HG02840 (cell line): ENCODE data around the gene SUPT5H.

Experiments
- ATAC-seq: cut with Tn5 transposase; IDR thresholded peaks from one replicate; pipeline ENCODE4 v1.9.1; 2021; ENCODE audit warnings: mild to moderate bottlenecking, moderate library complexity, moderate number of reproducible peaks; ENCODE audit not compliant: unreplicated experiment, low FRiP score

Gene SUPT5H

DNA sequence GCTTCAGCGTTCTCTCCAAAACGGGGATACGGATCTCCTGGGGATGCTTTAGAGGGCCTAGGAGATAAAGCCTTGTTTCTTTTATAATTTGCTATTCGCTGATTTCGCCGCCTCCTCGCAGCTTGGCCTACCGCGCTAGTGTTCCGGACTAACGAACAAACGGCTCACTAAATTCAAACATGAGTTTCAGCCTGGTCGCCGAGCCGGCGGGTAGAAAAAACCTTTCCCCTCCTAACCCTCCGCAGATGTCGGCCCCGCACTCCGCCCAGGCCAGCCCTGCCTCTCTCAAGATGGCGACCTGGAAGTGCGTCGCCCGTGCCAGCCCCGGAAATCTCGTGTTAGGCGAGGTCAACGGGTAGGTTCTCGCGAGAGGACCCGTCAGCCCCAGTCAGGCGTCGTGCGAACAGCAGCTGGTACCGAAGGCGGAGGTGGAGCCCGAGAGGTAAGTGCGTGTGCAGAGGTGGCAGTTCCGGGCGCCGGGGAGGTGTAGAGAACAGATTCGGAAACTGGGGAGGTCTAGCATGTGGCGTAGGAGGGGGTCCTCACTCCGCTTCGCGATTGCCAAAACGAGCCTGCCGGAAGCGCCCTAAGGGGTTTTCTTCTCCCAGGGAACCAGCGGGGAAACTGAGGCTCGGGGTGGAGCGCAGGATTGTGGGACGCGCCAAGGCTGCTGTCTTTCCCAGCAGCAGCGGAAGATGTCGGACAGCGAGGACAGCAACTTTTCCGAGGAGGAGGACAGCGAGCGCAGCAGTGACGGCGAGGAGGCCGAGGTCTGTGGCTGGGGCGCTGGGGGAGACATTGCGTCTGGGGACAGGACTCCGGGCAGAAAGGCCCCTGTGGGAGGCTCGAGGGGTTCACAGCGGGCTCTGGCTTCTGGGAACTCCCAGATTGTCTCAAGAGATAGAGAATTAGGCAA is at the start of gene SUPT5H:
SUPT5H (plus strand) TSS at position 387 of the 916 bp plus-strand sequence; CDS start at position 696, 309 bp downstream.
- peak; percentile 84 for ATAC-seq

DNA sequence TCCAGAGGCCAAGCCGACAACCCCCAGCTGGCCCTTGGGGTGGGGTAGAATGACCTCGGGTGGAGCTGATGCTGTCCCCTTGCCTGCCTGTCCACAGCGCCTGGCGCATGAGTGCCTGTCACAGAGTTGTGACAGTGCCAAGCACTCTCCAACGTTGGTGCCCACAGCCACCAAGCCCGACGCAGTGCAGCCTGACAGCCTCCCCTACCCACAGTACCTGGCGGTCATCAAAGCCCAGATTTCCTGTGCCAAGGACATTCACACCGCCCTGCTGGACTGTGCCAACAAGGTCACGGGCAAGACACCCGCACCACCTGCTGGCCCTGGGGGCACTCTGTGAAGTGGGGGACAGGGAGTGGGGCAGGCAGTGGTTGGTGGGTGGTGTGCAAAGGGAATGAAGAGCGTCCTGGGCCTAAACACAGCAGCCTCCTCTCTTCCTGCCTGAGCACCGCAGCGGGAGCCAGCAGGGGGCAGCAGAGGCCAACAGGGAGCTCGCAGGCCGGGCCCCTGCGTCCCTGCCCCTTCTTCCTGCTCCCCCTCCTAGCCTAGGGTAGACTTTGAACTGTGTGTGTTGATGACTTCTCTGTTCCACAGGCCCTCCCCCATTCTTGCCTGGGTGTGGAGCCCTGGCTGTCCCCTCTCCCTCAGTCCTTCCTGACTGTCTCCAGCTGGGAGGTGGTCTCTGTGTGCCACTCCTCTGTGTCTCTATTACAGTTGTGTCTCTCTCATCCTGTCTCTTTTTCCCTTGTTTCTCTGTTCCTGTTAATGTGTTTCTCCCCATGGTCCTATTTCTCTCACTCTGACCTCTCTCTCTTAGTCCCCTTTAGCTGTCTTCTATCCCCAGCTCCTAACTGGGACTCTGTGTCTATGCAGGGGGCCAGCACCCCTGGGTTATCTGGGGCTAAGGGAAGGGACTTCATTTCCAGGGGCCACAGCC is 47.8 kb upstream of the SUPT5H start:
- ATAC-seq, result no peak

DNA sequence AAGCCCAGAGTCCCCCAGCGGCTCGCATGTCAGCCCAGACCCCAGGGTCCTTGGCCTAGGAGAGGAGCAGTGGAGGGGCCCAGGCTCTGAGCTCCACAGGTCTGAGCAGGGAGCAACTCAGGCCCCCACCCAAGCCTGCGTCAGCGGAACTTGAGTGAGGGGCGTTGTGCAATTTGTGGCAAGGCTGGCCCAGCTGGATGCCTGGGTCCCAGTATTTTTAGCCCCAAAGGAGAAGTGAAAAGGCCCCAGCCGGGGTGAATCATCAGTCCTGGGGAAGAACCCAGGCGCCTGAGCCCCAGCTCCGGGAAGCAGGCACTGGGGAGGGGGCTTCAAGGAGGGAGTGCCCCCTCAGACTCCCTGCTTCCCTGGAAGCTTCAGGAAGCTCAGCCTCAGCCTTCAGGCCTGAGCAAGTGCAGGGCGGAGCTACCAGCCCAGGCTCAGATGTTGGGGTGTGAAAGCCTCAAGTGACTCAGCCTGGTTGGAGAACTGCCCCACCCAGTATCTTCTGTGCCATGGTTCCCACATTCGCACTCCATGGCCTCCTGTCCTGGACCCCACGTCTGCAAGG is 47.0 kb upstream of the SUPT5H start:
- ATAC-seq, result no peak

DNA sequence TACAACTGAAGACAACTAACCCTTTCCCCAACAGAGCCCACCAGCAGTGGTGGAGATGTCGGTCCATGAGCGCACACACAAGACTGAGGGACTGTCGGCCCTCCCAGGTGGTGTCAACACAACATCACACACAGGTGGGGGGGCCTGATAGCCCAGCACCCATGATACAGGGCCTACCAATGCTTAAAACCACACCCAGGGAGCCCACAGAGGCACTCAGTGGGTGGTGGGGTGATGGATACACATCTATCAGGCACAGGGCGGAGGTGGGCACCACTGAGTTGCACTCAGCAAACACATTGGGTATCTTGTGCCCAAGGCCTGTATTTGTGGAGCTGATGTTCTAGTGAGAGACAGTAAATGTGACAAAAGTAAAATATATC is 45.7 kb upstream of the SUPT5H start:
- ATAC-seq, result no peak

DNA sequence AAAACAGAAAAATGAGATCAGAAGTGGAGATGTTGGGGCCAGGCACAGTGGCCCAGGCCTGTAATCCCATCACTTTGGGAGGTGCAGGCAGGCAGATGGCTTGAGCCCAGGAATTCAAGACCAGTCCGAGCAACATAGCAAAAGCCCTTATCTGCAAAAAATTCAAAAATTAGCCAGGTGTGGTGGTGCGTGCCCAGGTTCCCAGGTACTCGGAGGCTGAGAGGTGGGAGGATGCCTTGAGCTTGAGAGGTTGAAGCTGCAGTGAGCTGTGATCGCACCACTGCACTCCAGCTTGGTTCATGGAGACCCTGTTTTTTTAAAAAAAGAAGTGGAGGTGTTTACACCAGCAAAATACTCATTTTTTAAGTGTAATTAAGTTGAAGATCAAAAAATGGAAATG is 45.3 kb upstream of the SUPT5H start:
- no peak for ATAC-seq

DNA sequence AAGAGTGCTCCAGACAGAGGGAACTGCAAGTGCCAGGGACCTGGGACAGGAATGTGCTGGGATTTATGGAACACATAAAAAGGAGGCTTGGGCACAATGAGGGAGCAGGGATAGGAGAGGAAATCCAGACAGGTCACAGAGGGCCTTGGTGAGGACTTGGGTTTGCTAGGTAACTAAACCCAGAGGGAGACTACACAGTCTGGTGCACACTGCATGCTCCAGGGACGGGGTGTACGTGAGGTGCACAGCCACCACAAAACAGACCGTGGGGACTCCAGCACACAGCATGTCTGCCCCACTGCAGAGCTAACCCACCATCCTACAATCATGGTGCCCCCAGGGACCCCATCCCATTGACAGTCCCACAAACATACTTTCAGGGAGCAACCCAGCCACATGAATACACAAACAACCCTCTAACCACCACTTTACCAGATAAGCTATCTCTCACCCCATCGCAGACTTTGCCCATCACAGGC is 44.3 kb upstream of the SUPT5H start:
- no peak for ATAC-seq

DNA sequence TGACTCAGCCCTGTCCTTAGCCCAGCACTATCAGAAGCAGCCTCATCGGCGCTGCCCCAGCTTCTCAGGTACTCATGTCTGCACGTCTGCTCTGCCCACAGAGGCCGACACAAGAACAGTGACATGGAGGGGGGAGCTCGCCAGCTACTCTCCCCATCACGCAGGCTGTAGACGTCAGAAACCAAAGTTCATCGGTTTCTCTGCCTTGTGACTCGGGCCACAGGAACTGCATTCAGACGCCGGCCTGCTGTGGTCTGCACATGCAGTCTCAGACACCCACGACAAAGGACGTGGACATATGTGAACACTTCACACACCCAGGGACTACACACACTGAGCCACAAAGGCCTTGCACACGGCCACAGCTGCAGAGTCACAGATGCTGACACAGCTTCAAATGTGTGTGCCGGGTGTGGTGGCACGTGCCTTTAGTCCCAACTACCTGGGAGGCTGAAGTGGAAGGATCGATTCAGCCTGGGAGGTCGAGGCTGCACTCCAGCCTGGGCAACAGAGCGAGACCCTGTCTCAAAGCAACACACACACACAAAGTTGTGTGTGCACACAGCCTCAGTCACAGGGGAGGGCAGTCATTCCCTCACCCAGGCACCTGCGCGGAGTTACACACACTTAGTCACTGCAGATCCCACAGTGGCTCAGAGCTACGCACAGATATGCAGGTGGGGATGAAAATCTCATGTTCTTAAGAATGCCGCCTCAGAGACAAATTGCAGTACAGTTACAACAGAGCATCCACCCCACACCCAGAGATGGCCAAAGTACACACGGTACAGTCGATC is 43.6 kb upstream of the SUPT5H start:
- no peak for ATAC-seq

DNA sequence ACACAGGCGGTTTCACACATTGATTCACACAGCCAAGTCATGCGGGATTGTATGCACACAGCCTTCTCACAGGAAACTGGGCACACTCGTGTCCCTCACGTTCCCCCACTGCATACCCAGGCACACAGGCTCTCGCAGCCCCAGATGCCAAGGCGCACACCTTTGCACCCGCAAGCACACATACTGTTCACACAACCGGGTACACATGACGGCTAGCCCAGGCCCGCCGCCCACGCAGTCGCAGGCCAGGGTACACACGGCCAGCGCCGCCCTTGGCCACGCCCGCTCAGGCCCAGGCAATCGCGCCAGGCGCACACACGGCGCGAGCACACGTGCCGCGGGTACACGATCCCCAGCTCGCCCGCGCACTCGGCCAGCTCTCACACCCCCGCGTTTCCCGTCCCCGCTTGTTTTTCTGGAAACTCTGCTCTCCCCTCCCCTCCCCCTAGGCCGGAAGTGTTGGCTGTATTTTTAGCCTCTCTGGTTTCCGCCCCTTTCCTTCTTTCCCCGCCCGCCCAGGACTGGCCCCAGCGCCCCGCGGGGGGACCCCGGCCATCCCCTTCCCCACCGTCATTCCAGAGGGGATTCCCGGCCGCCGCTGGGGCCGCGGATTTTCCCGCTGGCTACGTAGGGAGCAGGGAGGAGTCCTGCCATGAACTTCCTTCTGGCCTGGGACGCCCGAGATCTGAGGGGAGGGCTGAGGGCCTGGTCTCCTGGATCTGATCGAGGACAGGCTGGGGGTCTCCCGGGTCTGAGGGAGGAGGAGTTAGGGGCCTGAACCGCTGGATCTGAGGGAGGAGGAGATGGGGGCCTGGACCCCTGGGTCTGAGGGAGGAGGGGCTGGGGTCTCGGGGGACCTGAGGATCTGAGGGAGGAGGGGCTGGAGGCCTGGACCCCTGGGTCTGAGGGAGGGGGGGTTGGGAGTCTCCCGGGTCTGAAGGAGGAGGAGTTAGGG is 42.8 kb upstream of the SUPT5H start:
- peak; percentile 32 for ATAC-seq

DNA sequence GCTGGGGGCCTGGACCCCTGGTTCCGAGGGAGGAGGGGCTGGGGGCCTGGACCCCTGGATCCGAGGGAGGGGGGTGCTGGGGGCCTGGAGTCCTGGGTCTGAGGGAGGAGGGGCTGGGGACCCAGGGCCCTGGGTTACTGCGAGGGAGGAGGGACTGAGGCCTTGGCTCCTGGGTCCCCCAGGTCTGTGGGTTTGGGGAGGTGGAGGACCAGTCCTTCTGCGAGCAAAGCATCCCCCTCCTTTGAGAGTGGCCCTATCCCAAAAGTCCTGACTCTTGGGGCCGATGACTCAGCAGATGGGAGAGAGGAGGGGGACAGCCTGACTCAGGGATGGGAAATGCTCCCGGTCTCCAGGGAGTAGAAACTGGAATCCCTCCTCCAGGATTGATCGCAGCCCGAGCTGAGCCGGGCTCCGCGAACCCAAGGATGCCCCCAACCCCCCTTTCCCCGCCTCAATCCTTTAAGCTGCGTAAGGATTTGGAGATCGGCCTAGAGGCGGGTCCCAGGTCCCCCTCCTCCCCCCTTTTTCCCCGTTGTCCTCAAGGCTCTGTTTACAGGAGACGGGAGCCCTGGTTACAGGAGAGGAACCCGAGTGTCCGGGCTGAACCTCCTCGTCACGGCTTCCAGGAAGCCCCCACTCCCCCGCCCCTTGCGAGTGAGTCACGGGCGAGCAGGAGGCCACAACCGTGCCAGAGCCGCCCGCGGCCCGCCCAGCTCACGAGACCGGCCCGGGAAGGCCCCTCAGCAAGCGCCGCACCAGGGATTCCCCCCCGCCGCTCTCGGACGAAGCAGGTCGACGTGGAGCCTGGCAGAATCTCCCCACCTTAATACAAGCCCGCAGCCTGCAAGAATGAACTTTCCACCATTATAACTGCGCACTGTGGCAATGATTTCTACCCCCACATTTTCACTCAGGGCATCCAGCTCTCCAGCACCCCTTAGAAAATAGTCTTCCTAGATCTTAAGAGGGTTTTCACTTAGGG is 41.8 kb upstream of the SUPT5H start:
- no peak for ATAC-seq

DNA sequence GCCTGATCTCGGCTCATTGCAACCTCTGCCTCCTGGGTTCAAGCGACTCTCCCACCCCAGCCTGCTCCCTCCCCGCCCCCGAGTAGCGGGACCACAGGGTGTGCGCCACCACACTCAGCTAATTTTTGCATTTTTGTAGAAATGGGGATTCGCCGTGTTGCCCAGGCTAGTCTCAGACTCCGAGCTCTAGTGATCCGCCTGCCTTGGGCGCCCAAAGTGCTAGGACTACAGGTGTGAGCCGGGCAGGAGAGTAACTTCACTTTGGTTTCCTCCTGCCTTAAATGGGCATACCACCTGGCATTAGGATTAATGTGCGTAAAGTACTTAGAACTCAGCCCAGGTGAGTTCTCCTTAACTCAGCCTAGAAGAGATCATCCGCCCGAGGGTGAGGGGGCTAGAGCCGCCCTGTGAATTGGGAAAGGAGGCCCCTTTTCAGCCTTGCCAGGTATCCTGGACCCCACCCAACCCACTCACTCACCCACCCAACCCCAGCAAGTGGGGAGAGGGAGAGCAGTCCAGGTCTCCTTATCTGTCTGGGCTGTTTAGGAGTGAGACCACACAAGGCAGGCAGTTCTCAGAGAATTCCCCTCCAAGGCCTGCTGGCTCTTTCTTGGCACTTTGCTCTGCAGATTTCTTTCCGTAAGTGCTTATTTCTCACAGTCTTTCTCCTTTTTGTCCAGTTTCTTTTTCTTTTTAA is 40.0 kb upstream of the SUPT5H start:
- no peak for ATAC-seq

DNA sequence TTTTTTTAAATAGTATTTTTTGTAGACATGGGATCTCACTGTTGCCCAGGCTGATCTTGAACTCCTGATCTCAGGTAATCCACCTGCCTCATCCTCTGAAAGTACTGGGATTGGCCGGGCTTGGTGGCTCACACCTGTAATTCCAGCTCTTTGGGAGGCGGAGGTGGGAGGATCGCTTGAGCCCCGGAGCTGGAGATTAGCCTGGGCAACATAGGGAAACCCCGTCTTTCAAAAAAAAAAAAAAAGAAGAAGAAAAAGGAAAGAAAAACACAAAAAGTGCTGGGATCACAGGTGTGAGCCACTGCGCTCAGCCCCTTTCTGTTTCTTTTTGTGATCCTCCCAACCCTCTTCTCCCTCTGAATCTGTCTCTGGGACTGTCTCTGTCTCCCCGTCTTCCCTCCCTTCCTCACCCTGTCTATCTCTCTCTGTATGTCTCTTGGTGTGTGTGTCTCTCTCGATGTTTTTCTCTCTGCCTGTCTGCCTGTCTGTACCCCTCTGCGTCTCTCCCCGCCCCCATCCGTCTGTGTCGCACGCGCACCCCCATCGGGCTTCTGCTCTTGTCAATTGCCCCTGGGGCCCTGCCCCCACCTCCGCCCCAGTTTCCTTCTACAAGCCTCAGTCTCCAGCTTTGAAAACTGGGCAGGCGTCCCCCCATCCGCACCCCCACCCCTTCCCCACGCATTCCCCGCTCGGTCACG is 39.3 kb upstream of the SUPT5H start:
- ATAC-seq, result no peak

DNA sequence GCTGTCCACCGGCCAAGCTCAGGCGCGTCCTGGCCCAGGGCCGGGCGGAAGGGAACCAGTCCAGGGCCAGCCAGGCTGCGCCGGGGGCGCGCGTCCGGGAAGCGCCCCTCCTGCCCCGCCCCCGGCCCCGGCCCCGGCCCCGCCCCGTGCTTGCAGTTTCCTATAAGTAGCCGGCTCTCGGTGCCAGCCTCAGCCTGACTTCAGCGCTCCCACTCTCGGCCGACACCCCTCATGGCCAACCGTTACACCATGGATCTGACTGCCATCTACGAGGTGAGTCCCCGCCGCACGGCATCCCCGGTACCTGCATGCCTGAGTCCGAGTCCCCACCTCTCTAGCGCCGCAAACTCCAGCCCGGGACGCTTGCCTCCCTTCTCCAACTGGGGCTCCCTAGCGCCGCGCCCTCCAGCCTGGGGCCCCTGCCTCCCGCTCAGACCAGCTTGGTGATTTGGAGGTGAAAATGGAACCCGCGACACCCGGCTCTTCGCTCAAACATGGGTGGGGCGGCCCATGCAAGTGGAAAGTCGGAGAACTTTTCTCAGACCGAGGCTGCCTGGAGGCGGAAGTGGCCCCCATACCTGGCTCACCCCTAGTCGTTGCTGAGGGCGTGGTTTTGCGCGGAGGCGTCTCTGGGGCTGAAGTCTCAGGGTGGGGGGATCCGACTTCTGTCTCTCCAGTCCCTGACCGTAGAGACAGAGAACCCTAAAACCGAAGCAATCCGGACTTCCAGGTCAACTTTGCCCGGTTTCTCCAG is 38.5 kb upstream of the SUPT5H start, which contains the start of gene ZFP36:
ZFP36 (plus strand) TSS at position 192 of the 754 bp plus-strand sequence; CDS start at position 250, 58 bp downstream.
- peak; percentile 27 for ATAC-seq

DNA sequence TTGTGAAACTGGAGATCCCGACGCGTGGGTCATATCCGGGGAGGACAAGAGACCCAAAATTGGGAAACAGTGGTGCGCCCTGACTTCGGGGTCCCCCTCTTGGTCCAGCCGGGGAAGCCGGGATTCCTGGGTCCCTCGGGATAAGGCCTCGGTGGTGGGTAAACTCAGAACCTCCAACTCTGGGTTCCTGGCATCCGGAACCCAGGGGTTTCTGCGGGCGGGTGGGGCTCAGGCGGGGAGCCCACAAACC is 38.0 kb upstream of the SUPT5H start:
- no peak for ATAC-seq

DNA sequence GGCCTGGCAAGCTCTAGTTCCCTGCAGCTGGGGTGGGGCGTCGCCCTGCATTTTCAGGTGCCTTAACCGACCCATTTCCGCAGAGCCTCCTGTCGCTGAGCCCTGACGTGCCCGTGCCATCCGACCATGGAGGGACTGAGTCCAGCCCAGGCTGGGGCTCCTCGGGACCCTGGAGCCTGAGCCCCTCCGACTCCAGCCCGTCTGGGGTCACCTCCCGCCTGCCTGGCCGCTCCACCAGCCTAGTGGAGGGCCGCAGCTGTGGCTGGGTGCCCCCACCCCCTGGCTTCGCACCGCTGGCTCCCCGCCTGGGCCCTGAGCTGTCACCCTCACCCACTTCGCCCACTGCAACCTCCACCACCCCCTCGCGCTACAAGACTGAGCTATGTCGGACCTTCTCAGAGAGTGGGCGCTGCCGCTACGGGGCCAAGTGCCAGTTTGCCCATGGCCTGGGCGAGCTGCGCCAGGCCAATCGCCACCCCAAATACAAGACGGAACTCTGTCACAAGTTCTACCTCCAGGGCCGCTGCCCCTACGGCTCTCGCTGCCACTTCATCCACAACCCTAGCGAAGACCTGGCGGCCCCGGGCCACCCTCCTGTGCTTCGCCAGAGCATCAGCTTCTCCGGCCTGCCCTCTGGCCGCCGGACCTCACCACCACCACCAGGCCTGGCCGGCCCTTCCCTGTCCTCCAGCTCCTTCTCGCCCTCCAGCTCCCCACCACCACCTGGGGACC is 37.6 kb upstream of the SUPT5H start:
- ATAC-seq, result no peak
